DND-41 (cell line): ENCODE results near the gene C2orf15.

Source experiments
- ATAC-seq: fragments of 200-7000 bp; cut with Tn5 transposase; 3 replicates; pipeline ENCODE4 v1.9.1; 2021; ENCODE audit warnings: low read depth; ENCODE audit not compliant: insufficient read depth
- DNase-seq: peaks from one replicate; pipeline ENCODE4 v3.0.0-alpha.2; 2020
- H2AFZ ChIP-seq: 2 replicates; pipeline ENCODE4 v1.6.0; 2012; ENCODE audit warnings: low read depth, low read length
- H3K27ac ChIP-seq: 2 replicates; pipeline ENCODE4 v1.5.1; 2012; ENCODE audit warnings: low read length, inconsistent platforms
- H3K27me3 ChIP-seq: fragments of 200-600 bp; sonication (generic); 2 replicates; pipeline ENCODE4 v1.6.0; 2012; ENCODE audit warnings: low read length, mild to moderate bottlenecking, inconsistent platforms; ENCODE audit not compliant: insufficient read depth, poor library complexity
- H3K36me3 ChIP-seq: 2 replicates; pipeline ENCODE4 v1.5.1; 2012; ENCODE audit warnings: low read length, inconsistent platforms; ENCODE audit not compliant: insufficient read depth
- H3K4me1 ChIP-seq: 2 replicates; pipeline ENCODE4 v1.5.1; 2012; ENCODE audit warnings: mild to moderate bottlenecking, low read length; ENCODE audit not compliant: insufficient read depth
- H3K4me2 ChIP-seq: 2 replicates; pipeline ENCODE4 v1.6.0; 2012; ENCODE audit warnings: mild to moderate bottlenecking, moderate library complexity, low read length, inconsistent platforms; ENCODE audit not compliant: insufficient read depth
- H3K4me3 ChIP-seq, 2 experiments: fragments of 200-600 bp in 1 of 2; shearing (Covaris generic) in 1 of 2; 2 replicates each; pipeline ENCODE4 v1.5.1; 2012 to 2016; ENCODE audit warnings: inconsistent platforms in 2 of 2, low read length in 2 of 2, mild to moderate bottlenecking in 2 of 2, low read depth in 1 of 2, moderate library complexity in 1 of 2
- H3K79me2 ChIP-seq: 2 replicates; pipeline ENCODE4 v1.6.0; 2012; ENCODE audit warnings: low read length, inconsistent platforms; ENCODE audit not compliant: insufficient read depth
- H3K9ac ChIP-seq: 2 replicates; pipeline ENCODE4 v1.6.0; 2012; ENCODE audit warnings: low read depth, mild to moderate bottlenecking, inconsistent platforms, low read length, moderate library complexity
- H3K9me3 ChIP-seq: 2 replicates; pipeline ENCODE4 v1.5.1; 2012; ENCODE audit warnings: low read length, moderate library complexity, mild to moderate bottlenecking, inconsistent platforms; ENCODE audit not compliant: insufficient read depth, severe bottlenecking
- H4K20me1 ChIP-seq: 2 replicates; pipeline ENCODE4 v1.6.0; 2012; ENCODE audit warnings: low read length; ENCODE audit not compliant: insufficient read depth
- CTCF ChIP-seq: IDR thresholded peaks from 2 replicates; pipeline ENCODE4 v1.5.1; 2012; ENCODE audit warnings: borderline replicate concordance, low read length, moderate library complexity, mild to moderate bottlenecking; ENCODE audit not compliant: poor library complexity, severe bottlenecking; ENCODE audit errors: extremely low read depth
- EZH2 ChIP-seq: IDR thresholded peaks from 3 replicates; pipeline ENCODE4 v1.6.1; 2012; ENCODE audit warnings: borderline replicate concordance, low read depth, mild to moderate bottlenecking, moderate library complexity, low read length, inconsistent platforms; ENCODE audit not compliant: severe bottlenecking

Gene C2orf15

GRCh38 chr2:99152199-99152895, 10.8 kb downstream of the C2orf15 start:
- H3K9me3 ChIP-seq, result no peaks in the 10 kb centered on the region
- peaks cover 10% of the 10 kb centered on the region; the same call in 1 of the 2 replicates for H3K36me3 ChIP-seq
- ATAC-seq, result no peak
- H3K79me2 ChIP-seq, result peaks cover 15% of the 10 kb centered on the region
- H3K9ac ChIP-seq, result no peak overlapping the region
- TF ChIP-seq CTCF, result no peak
- no peak for TF ChIP-seq EZH2
- no peak overlapping the region for H2AFZ ChIP-seq
- H3K27me3 ChIP-seq, result no peaks in the 10 kb centered on the region
- H4K20me1 ChIP-seq, result no peaks in the 10 kb centered on the region
- no peak overlapping the region for H3K4me2 ChIP-seq
- H3K4me3 ChIP-seq, result no peak overlapping the region
- no peak for DNase-seq
- peaks cover 26% of the 10 kb centered on the region for H3K4me1 ChIP-seq
- no peak overlapping the region for H3K27ac ChIP-seq

GRCh38 chr2:99153921-99154604, 12.6 kb downstream of the C2orf15 start:
- DNase-seq (no peak), ATAC-seq (no peak)
- no peaks in the 10 kb centered on the region for H3K27me3 ChIP-seq
- H3K9ac ChIP-seq, result peak overlapping the region; percentile 69
- peak overlapping the region; percentile 87 for H3K27ac ChIP-seq
- H3K79me2 ChIP-seq, result peaks cover 15% of the 10 kb centered on the region
- H3K9me3 ChIP-seq, result no peaks in the 10 kb centered on the region
- peak overlapping the region; percentile 82 for H3K4me2 ChIP-seq
- peak overlapping the region; percentile 47 to 64 for H3K4me3 ChIP-seq
- TF ChIP-seq CTCF, result no peak
- TF ChIP-seq EZH2, result no peak
- peaks cover 26% of the 10 kb centered on the region for H3K4me1 ChIP-seq
- H4K20me1 ChIP-seq, result no peaks in the 10 kb centered on the region
- H2AFZ ChIP-seq, result peak overlapping the region; percentile 79
- peaks cover 18% of the 10 kb centered on the region; the same call in 1 of the 2 replicates for H3K36me3 ChIP-seq

DNA sequence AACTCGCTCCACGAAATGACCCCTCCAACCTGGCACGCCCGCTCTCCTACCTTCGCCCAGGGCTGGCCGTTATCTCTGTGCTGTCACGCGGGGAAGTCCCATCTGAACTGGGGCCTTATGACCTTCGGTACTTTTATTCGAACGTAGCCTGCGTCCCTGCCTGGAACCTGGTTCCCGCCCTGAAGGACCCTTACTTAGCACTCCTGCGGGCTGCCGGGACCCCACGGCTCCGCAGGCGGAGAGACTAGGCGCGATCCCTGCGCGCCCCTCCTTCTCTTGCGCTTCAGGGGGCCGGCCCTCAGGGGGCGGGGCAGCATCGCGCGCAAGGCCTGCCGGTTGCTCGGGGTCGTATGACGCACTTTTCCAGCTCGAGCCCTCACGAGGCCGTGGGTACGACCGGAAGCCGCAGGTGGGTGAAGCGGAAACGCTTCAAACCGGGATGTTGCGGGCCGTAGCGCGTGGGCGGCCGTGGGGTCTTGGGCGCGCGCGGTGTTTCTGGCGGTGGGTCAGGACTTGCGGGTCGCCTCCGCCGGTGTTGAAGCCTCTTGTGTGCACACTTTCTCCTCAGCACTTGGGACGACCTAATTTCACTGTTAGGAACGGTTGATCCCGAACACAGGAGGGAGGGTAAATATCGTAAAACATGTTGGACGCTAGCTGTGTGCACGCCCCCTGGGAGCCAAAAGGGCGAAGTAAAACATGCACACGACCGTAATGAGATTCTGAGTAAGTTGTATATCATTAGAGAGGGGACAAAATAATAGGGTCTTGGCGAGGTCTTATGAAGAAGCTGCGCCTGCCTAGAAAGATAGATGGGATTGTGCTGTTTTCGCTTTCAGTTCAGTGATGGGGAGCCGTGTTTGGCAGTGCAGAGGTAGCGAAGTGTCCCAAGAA, 13.4 kb downstream of the C2orf15 start, which contains the start of the genes LIPT1 and TSGA10:
Gene LIPT1, plus strand, starts transcription at position 325 of the 894 bp plus-strand sequence. CDS start 6,991 bp downstream, outside the sequence.
Gene TSGA10, minus strand, starts transcription at position 300 of the 894 bp plus-strand sequence. CDS start 45,503 bp downstream, outside the sequence.
- peak within 1 kb of the TSS; percentile 87 for H3K27ac ChIP-seq
- ATAC-seq, result peak; percentile 96
- no peaks in the 10 kb centered on the region for H3K9me3 ChIP-seq
- H4K20me1 ChIP-seq, result no peaks in the 10 kb centered on the region
- peak; percentile 95 for DNase-seq
- peaks cover 15% of the 10 kb centered on the region for H3K79me2 ChIP-seq
- peak within 1 kb of the TSS; percentile 82 for H3K4me2 ChIP-seq
- peaks cover 23% of the 10 kb centered on the region; the same call in 1 of the 2 replicates for H3K36me3 ChIP-seq
- H3K4me3 ChIP-seq, result peak within 1 kb of the TSS; percentile 47 to 64
- H2AFZ ChIP-seq, result peak within 1 kb of the TSS; percentile 79
- H3K9ac ChIP-seq, result peak within 1 kb of the TSS; percentile 69
- peaks cover 26% of the 10 kb centered on the region for H3K4me1 ChIP-seq
- no peak for TF ChIP-seq EZH2
- peak; percentile 41 for TF ChIP-seq CTCF
- H3K27me3 ChIP-seq, result no peaks in the 10 kb centered on the region
